Subcutaneous abdominal adipose tissue (tissue), 5 donors: Measurements from ENCODE around the gene RBM47.

Experiments used
- H3K27ac ChIP-seq: one replicate; pipeline ENCODE4 v1.7.0; 2013; ENCODE audit warnings: low read depth, mild to moderate bottlenecking, inconsistent platforms, low read length, moderate library complexity
- H3K27me3 ChIP-seq, 5 donors: one replicate each; pipeline ENCODE4 v1.7.0; 2013; ENCODE audit warnings: low read length in 5 of 5, inconsistent platforms in 1 of 5; ENCODE audit not compliant: control insufficient read depth in 5 of 5, insufficient read depth in 4 of 5
- H3K36me3 ChIP-seq, 5 donors: one replicate each; pipeline ENCODE4 v1.7.0; 2013; ENCODE audit warnings: low read length in 5 of 5; ENCODE audit not compliant: control insufficient read depth in 5 of 5, insufficient read depth in 5 of 5
- H3K4me1 ChIP-seq, 5 donors: one replicate each; pipeline ENCODE4 v1.7.0; 2013; ENCODE audit warnings: low read length in 5 of 5, mild to moderate bottlenecking in 3 of 5, moderate library complexity in 1 of 5; ENCODE audit not compliant: control insufficient read depth in 5 of 5, insufficient read depth in 5 of 5
- H3K4me3 ChIP-seq, 5 donors: one replicate each; pipeline ENCODE4 v1.7.0; 2013; ENCODE audit warnings: low read length in 5 of 5, low read depth in 1 of 5
- H3K9ac ChIP-seq, 5 donors: one replicate each; pipeline ENCODE4 v1.7.0; 2013; ENCODE audit warnings: low read length in 5 of 5, mild to moderate bottlenecking in 4 of 5, moderate library complexity in 3 of 5
- H3K9me3 ChIP-seq, 5 donors: one replicate each; pipeline ENCODE4 v1.7.0; 2013; ENCODE audit warnings: low read length in 5 of 5; ENCODE audit not compliant: control insufficient read depth in 5 of 5
- donor health status: healthy.
- donor health status: healthy.
- donor health status: healthy.
- donor health status: healthy.
- donor health status: healthy.

Gene RBM47

GRCh38 chr4:40378619-40379018 lies 251.0 kb downstream of the RBM47 start:
- no peaks in the 10 kb centered on the region for H3K36me3 ChIP-seq
- peaks cover 0 to 4% (median 0%) of the 10 kb centered on the region in 5 donors for H3K4me1 ChIP-seq
- H3K9ac ChIP-seq, result no peak overlapping the region
- no peaks in the 10 kb centered on the region for H3K27me3 ChIP-seq
- no peaks in the 10 kb centered on the region for H3K9me3 ChIP-seq
- no peak overlapping the region for H3K27ac ChIP-seq
- H3K4me3 ChIP-seq, result no peak overlapping the region

GRCh38 chr4:40377512-40378365 lies 251.9 kb downstream of the RBM47 start:
- H3K9me3 ChIP-seq, result no peaks in the 10 kb centered on the region
- H3K4me1 ChIP-seq, result peaks cover 0 to 5% (median 0%) of the 10 kb centered on the region in 5 donors
- no peak overlapping the region for H3K4me3 ChIP-seq
- H3K36me3 ChIP-seq, result no peaks in the 10 kb centered on the region
- H3K9ac ChIP-seq, result no peak overlapping the region
- H3K27me3 ChIP-seq, result no peaks in the 10 kb centered on the region
- no peak overlapping the region for H3K27ac ChIP-seq

- H3K27me3 ChIP-seq, result no peaks in the 10 kb centered on the region
Observed at GRCh38 chr4:40375620-40376019, 254.0 kb downstream of the RBM47 start.

GRCh38 chr4:40375095-40375494 lies 254.6 kb downstream of the RBM47 start:
- Histone ChIP-seq H3K9ac (no peak overlapping the region), H3K4me1 (peaks cover 0 to 5% (median 0%) of the 10 kb centered on the region in 5 donors), H3K27ac (no peak overlapping the region)

More at GRCh38 chr4:40375620-40376019, 254.0 kb downstream of the RBM47 start:
- Histone ChIP-seq H3K9me3 (no peaks in the 10 kb centered on the region), H3K27ac (no peak overlapping the region), H3K36me3 (no peaks in the 10 kb centered on the region), H3K4me1 (peaks cover 0 to 5% (median 0%) of the 10 kb centered on the region in 5 donors), H3K4me3 (no peak overlapping the region), H3K9ac (no peak overlapping the region)

GRCh38 chr4:40373636-40374035 lies 256.0 kb downstream of the RBM47 start:
- Histone ChIP-seq H3K36me3 (no peaks in the 10 kb centered on the region), H3K27me3 (no peaks in the 10 kb centered on the region), H3K4me3 (no peak overlapping the region), H3K27ac (no peak overlapping the region), H3K9me3 (no peaks in the 10 kb centered on the region), H3K4me1 (peaks cover 0 to 5% (median 0%) of the 10 kb centered on the region in 5 donors), H3K9ac (no peak overlapping the region)

More at GRCh38 chr4:40375095-40375494, 254.6 kb downstream of the RBM47 start:
- H3K36me3 ChIP-seq, result no peaks in the 10 kb centered on the region
- no peak overlapping the region for H3K4me3 ChIP-seq
- no peaks in the 10 kb centered on the region for H3K27me3 ChIP-seq
- H3K9me3 ChIP-seq, result no peaks in the 10 kb centered on the region
